Liver (tissue), 3 donors: Measurements from ENCODE around the gene TSPAN33.

Experiments
- EGR1 ChIP-seq, 2 donors: IDR thresholded peaks; 2 replicates each; pipeline ENCODE4 v1.6.1; 2016 to 2018; ENCODE audit warnings: antibody characterized with exemption in 2 of 2, low read depth in 2 of 2
- FOXA1 ChIP-seq: IDR thresholded peaks from 2 replicates; pipeline ENCODE4 v1.6.1; 2016; ENCODE audit warnings: antibody characterized with exemption
- GABPA ChIP-seq, 2 donors: IDR thresholded peaks in 1 of 2; conservative IDR thresholded peaks in 1 of 2; 2 replicates each; pipeline ENCODE4 v1.6.1; 2016; ENCODE audit warnings: antibody characterized with exemption in 2 of 2, mild to moderate bottlenecking in 1 of 2, moderate library complexity in 1 of 2
- JUND ChIP-seq, 2 donors: IDR thresholded peaks; 2 replicates each; pipeline ENCODE4 v1.6.1; 2016; ENCODE audit warnings: antibody characterized with exemption in 2 of 2
- RAD21 ChIP-seq, 2 donors: IDR thresholded peaks; 2 replicates each; pipeline ENCODE4 v1.6.1; 2016; ENCODE audit warnings: antibody characterized with exemption in 2 of 2, mild to moderate bottlenecking in 2 of 2
- RXRA ChIP-seq, 2 donors: IDR thresholded peaks; 2 replicates each; pipeline ENCODE4 v1.6.1; 2017 to 2018; ENCODE audit warnings: antibody characterized with exemption in 2 of 2, mild to moderate bottlenecking in 1 of 2
- SP1 ChIP-seq: IDR thresholded peaks from 2 replicates; pipeline ENCODE4 v1.6.1; 2018; ENCODE audit warnings: antibody characterized with exemption, mild to moderate bottlenecking
- TAF1 ChIP-seq: conservative IDR thresholded peaks from 2 replicates; pipeline ENCODE4 v1.6.1; 2016; ENCODE audit warnings: antibody characterized with exemption, mild to moderate bottlenecking
- YY1 ChIP-seq: IDR thresholded peaks from 2 replicates; pipeline ENCODE4 v1.6.1; 2016; ENCODE audit warnings: antibody characterized with exemption, mild to moderate bottlenecking
- TF ChIP-seq, protein P1 (sequence below): fragments of 150-350 bp; IDR thresholded peaks from 2 replicates; pipeline ENCODE4 v1.5.1; 2017; ENCODE audit warnings: improper control_type of control experiment, low read depth, low read length; ENCODE audit not compliant: missing input control
- TF ChIP-seq, protein P2 (sequence below): IDR thresholded peaks from 2 replicates; pipeline ENCODE4 v1.6.1; 2016; ENCODE audit warnings: antibody characterized with exemption, mild to moderate bottlenecking
- TF ChIP-seq, protein P3 (sequence below): IDR thresholded peaks from 2 replicates; pipeline ENCODE4 v1.6.1; 2016; ENCODE audit warnings: antibody characterized with exemption
- TF ChIP-seq, protein P4 (sequence below): IDR thresholded peaks from 2 replicates; pipeline ENCODE4 v1.6.1; 2016; ENCODE audit warnings: antibody characterized with exemption
- TF ChIP-seq, protein P5 (sequence below): IDR thresholded peaks from 2 replicates; pipeline ENCODE4 v1.6.1; 2016; ENCODE audit warnings: antibody characterized with exemption
- donor health status: healthy.
- donor health status: healthy.

DNA sequence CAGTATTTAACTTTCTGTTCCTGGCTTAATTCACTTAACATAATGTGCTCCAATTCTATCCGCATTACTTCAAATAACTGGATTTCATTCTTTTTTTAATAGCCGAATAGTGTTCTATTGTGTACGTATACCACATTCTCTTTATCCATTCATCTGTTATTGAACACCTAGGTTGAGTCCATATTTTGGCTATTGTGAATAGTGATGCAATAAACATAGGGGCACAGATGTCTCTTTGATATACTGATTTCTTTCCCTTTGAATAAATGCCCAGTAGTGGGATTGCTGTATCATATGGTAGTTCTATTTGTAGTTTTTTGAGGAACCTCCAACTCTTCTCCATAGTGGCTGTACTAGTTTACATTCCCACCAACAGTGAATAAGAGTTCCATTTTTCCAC lies 25.5 kb upstream of the TSPAN33 start:
- TF ChIP-seq, protein P1, sequence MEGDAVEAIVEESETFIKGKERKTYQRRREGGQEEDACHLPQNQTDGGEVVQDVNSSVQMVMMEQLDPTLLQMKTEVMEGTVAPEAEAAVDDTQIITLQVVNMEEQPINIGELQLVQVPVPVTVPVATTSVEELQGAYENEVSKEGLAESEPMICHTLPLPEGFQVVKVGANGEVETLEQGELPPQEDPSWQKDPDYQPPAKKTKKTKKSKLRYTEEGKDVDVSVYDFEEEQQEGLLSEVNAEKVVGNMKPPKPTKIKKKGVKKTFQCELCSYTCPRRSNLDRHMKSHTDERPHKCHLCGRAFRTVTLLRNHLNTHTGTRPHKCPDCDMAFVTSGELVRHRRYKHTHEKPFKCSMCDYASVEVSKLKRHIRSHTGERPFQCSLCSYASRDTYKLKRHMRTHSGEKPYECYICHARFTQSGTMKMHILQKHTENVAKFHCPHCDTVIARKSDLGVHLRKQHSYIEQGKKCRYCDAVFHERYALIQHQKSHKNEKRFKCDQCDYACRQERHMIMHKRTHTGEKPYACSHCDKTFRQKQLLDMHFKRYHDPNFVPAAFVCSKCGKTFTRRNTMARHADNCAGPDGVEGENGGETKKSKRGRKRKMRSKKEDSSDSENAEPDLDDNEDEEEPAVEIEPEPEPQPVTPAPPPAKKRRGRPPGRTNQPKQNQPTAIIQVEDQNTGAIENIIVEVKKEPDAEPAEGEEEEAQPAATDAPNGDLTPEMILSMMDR: no peak
- TF ChIP-seq RXRA (IDR thresholded peaks at IDR 0.05) (no peak), SP1 (no peak), TAF1 (no peak), YY1 (no peak), EGR1 (IDR thresholded peaks at IDR 0.05; ENCODE audit: low read depth in 2 of 2) (no peak), FOXA1 (no peak), JUND (IDR thresholded peaks at IDR 0.05) (no peak), GABPA (IDR thresholded peaks at IDR 0.05 in 1 of 2, conservative IDR thresholded peaks at IDR 0.05 in 1 of 2) (no peak), RAD21 (IDR thresholded peaks at IDR 0.05) (no peak)
- TF ChIP-seq, protein P2, sequence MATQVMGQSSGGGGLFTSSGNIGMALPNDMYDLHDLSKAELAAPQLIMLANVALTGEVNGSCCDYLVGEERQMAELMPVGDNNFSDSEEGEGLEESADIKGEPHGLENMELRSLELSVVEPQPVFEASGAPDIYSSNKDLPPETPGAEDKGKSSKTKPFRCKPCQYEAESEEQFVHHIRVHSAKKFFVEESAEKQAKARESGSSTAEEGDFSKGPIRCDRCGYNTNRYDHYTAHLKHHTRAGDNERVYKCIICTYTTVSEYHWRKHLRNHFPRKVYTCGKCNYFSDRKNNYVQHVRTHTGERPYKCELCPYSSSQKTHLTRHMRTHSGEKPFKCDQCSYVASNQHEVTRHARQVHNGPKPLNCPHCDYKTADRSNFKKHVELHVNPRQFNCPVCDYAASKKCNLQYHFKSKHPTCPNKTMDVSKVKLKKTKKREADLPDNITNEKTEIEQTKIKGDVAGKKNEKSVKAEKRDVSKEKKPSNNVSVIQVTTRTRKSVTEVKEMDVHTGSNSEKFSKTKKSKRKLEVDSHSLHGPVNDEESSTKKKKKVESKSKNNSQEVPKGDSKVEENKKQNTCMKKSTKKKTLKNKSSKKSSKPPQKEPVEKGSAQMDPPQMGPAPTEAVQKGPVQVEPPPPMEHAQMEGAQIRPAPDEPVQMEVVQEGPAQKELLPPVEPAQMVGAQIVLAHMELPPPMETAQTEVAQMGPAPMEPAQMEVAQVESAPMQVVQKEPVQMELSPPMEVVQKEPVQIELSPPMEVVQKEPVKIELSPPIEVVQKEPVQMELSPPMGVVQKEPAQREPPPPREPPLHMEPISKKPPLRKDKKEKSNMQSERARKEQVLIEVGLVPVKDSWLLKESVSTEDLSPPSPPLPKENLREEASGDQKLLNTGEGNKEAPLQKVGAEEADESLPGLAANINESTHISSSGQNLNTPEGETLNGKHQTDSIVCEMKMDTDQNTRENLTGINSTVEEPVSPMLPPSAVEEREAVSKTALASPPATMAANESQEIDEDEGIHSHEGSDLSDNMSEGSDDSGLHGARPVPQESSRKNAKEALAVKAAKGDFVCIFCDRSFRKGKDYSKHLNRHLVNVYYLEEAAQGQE: no peak
- TF ChIP-seq, protein P3, sequence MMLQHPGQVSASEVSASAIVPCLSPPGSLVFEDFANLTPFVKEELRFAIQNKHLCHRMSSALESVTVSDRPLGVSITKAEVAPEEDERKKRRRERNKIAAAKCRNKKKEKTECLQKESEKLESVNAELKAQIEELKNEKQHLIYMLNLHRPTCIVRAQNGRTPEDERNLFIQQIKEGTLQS: no peak
- TF ChIP-seq, protein P4, sequence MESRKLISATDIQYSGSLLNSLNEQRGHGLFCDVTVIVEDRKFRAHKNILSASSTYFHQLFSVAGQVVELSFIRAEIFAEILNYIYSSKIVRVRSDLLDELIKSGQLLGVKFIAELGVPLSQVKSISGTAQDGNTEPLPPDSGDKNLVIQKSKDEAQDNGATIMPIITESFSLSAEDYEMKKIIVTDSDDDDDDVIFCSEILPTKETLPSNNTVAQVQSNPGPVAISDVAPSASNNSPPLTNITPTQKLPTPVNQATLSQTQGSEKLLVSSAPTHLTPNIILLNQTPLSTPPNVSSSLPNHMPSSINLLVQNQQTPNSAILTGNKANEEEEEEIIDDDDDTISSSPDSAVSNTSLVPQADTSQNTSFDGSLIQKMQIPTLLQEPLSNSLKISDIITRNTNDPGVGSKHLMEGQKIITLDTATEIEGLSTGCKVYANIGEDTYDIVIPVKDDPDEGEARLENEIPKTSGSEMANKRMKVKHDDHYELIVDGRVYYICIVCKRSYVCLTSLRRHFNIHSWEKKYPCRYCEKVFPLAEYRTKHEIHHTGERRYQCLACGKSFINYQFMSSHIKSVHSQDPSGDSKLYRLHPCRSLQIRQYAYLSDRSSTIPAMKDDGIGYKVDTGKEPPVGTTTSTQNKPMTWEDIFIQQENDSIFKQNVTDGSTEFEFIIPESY: no peak
- TF ChIP-seq, protein P5, sequence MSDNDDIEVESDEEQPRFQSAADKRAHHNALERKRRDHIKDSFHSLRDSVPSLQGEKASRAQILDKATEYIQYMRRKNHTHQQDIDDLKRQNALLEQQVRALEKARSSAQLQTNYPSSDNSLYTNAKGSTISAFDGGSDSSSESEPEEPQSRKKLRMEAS: no peak
